Endodermal cell (in vitro differentiated cells): ENCODE results near the gene TBC1D16. TPM values are rescaled to one million over a fixed set of nuclear protein-coding genes. Genes with fewer than 3 reads are reported as not detected.
A peak's percentile ranks its signal among the peaks of the same experiment; 100 is the strongest.

ENCODE experiments used
- DNase-seq: peaks from one replicate; pipeline ENCODE4 v3.0.0-alpha.2; 2017
- H3K27ac ChIP-seq: 2 replicates; pipeline ENCODE4 v1.5.1; 2013; ENCODE audit warnings: mild to moderate bottlenecking, low read depth, low read length, moderate library complexity
- H3K27me3 ChIP-seq: 2 replicates; pipeline ENCODE4 v1.6.1; 2013; ENCODE audit warnings: mild to moderate bottlenecking, low read length, moderate library complexity; ENCODE audit not compliant: insufficient read depth, control insufficient read depth, poor library complexity, severe bottlenecking
- H3K36me3 ChIP-seq: 2 replicates; pipeline ENCODE4 v1.7.0; 2013; ENCODE audit warnings: mild to moderate bottlenecking, low read length, moderate library complexity; ENCODE audit not compliant: control insufficient read depth, insufficient read depth
- H3K4me1 ChIP-seq: one replicate; pipeline ENCODE4 v1.7.0; 2013; ENCODE audit warnings: low read length; ENCODE audit not compliant: control insufficient read depth, insufficient read depth
- H3K4me3 ChIP-seq: 2 replicates; pipeline ENCODE4 v1.5.1; 2013; ENCODE audit warnings: mild to moderate bottlenecking, low read length, moderate library complexity
- H3K9ac ChIP-seq: 2 replicates; pipeline ENCODE4 v1.6.1; 2013; ENCODE audit warnings: mild to moderate bottlenecking, low read length, moderate library complexity; ENCODE audit not compliant: poor library complexity, severe bottlenecking; ENCODE audit errors: extremely low read depth
- H3K9me3 ChIP-seq: 2 replicates; pipeline ENCODE4 v1.6.1; 2013; ENCODE audit warnings: mild to moderate bottlenecking, low read length, moderate library complexity; ENCODE audit not compliant: control insufficient read depth
- H3K27ac Mint-ChIP-seq: 2 replicates; pipeline ENCODE4 v1.8.0; 2020; ENCODE audit warnings: mixed read lengths
- H3K27me3 Mint-ChIP-seq: 2 replicates; pipeline ENCODE4 v1.8.0; 2021; ENCODE audit warnings: mild to moderate bottlenecking, mixed read lengths; ENCODE audit not compliant: insufficient read depth
- H3K36me3 Mint-ChIP-seq: 2 replicates; pipeline ENCODE4 v1.8.0; 2020; ENCODE audit warnings: low read depth, mixed read lengths
- H3K4me1 Mint-ChIP-seq: 2 replicates; pipeline ENCODE4 v1.8.0; 2020; ENCODE audit warnings: mixed read lengths
- H3K4me3 Mint-ChIP-seq: 2 replicates; pipeline ENCODE4 v1.8.0; 2020; ENCODE audit warnings: mild to moderate bottlenecking, moderate library complexity, mixed read lengths
- H3K9me3 Mint-ChIP-seq: 2 replicates; pipeline ENCODE4 v1.8.0; 2020; ENCODE audit warnings: mild to moderate bottlenecking, mixed read lengths
- CTCF ChIP-seq: fragments of 200-600 bp; sonication (generic); conservative IDR thresholded peaks from 2 replicates; pipeline ENCODE4 v1.5.0; 2021; ENCODE audit warnings: antibody characterized with exemption, mild to moderate bottlenecking
- WGBS, 2 experiments: methylation state at CpG; one replicate each; pipeline versions ENCODE4 v1.1.5 to v1.1.7; 2013; ENCODE audit warnings: missing lambda C conversion rate in 2 of 2, mixed read lengths in 1 of 2; ENCODE audit not compliant: insufficient coverage in 1 of 2, insufficient read length in 1 of 2; 5-methylcytosine and 5-hydroxymethylcytosine counted together
- total RNA-seq, 2 donors: library from RNA; stranded (reverse); fragmentation: NEBNext Ultra II Directional in 1 of 2; extraction: Animal tissue kit (Norgen Biotek cat#: 25700) in 1 of 2; gene quantifications; 2 replicates in 1 of 2; 3 replicates in 1 of 2; pipeline ENCODE4 v1.2.1, GENCODE V29; 2021

Gene TBC1D16
- total RNA-seq, 2 donors from 2014 or later: 88.2 to 116 TPM

DNA sequence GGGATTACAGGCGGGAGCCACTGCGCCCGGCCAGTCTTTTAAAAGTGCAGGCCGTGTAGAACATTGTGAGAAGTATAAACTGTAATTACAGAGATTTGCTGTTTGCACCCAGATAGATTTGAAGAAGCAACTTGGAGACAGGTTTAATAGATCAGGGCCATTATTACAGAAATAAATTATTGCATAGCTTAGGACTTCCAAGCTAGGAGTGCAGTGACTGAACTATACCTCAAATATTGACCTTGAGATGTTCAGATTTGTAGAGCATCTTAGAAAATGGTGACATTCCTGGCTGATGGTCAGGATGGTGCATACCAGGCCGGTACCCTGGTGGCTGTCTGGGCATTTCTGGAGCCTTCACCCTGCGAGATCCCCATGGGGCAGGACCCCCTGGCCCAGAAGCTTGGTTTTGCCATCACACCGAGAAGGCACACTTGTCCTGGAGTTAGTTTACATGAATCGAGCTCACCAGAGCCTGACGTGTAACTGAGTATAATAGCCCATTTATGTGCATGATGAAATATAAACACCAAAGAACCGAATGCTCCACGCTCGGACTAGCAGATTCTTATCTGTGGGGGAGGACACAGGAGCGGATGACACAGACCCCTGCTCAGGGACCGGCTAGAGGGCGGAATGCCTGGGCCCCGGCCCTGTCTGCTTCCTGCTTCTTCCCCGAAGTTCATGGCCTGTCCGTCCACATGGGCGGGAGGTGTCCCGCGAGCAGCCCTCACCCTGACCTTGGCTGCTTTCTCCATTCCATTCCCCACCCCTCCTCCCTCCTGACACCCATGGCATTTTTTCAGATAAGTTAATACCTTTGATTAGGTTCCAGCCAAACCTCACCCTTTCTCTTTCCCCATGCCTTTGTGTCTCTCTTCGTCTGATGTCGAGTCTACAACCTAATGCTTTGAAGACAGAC lies 32.9 kb upstream of the TBC1D16 start:
- H3K36me3 Mint-ChIP-seq: peaks cover 4% of the 10 kb centered on the region
- H3K27ac Mint-ChIP-seq: peak overlapping the region; percentile 58
- Histone ChIP-seq H3K4me1 (peaks cover 19% of the 10 kb centered on the region), H3K4me3 (no peak overlapping the region), H3K27ac (no peak overlapping the region), H3K27me3 (no peaks in the 10 kb centered on the region), H3K36me3 (no peaks in the 10 kb centered on the region), H3K9me3 (no peaks in the 10 kb centered on the region), H3K9ac (peak overlapping the region; percentile 15)
- TF ChIP-seq CTCF: no peak
- no peaks in the 10 kb centered on the region for H3K9me3 Mint-ChIP-seq
- H3K4me3 Mint-ChIP-seq: no peak overlapping the region
- no peaks in the 10 kb centered on the region for H3K27me3 Mint-ChIP-seq
- DNase-seq: no peak
- peaks cover 31% of the 10 kb centered on the region for H3K4me1 Mint-ChIP-seq
- WGBS, 2 experiments: 86 to 94% methylated on average over 17 to 23 of the region's 23 CpGs

GRCh38 chr17:80067393-80067986 lies 31.8 kb upstream of the TBC1D16 start:
- H3K36me3 Mint-ChIP-seq: peaks cover 4% of the 10 kb centered on the region
- Histone ChIP-seq H3K9ac (no peak overlapping the region), H3K4me3 (no peak overlapping the region), H3K36me3 (no peaks in the 10 kb centered on the region), H3K9me3 (no peaks in the 10 kb centered on the region), H3K27ac (no peak overlapping the region), H3K4me1 (peaks cover 19% of the 10 kb centered on the region), H3K27me3 (no peaks in the 10 kb centered on the region)
- H3K27ac Mint-ChIP-seq: no peak overlapping the region
- H3K4me1 Mint-ChIP-seq: peaks cover 31% of the 10 kb centered on the region
- no peaks in the 10 kb centered on the region for H3K27me3 Mint-ChIP-seq
- no peak overlapping the region for H3K4me3 Mint-ChIP-seq
- TF ChIP-seq CTCF: no peak
- no peak for DNase-seq
- H3K9me3 Mint-ChIP-seq: no peaks in the 10 kb centered on the region
- 92 to 95% methylated on average over 31 of the region's 31 CpGs for WGBS, 2 experiments

GRCh38 chr17:80065478-80066170 lies 30.0 kb upstream of the TBC1D16 start:
- Histone ChIP-seq H3K36me3 (no peaks in the 10 kb centered on the region), H3K9ac (no peak overlapping the region), H3K4me1 (peaks cover 19% of the 10 kb centered on the region), H3K4me3 (no peak overlapping the region), H3K27me3 (no peaks in the 10 kb centered on the region), H3K9me3 (no peaks in the 10 kb centered on the region), H3K27ac (peak overlapping the region; percentile 4)
- peak overlapping the region; percentile 82 for H3K27ac Mint-ChIP-seq
- H3K27me3 Mint-ChIP-seq: no peaks in the 10 kb centered on the region
- H3K36me3 Mint-ChIP-seq: peaks cover 10% of the 10 kb centered on the region
- DNase-seq: peak; percentile 79
- H3K4me1 Mint-ChIP-seq: peaks cover 38% of the 10 kb centered on the region
- TF ChIP-seq CTCF: peak; percentile 49
- 75 to 85% methylated on average over 8 to 32 of the region's 32 CpGs for WGBS, 2 experiments
- no peaks in the 10 kb centered on the region for H3K9me3 Mint-ChIP-seq
- peak overlapping the region; percentile 31 for H3K4me3 Mint-ChIP-seq
